GM21390 (cell line): ENCODE data around the gene TRIM66.

ENCODE experiments used
- ATAC-seq: cut with Tn5 transposase; IDR thresholded peaks from one replicate; pipeline ENCODE4 v1.9.1; 2021; ENCODE audit not compliant: unreplicated experiment

Gene TRIM66

GRCh38 chr11:8577791-8578581 lies 104.5 kb downstream of the TRIM66 start:
- ATAC-seq = no peak

- ATAC-seq = no peak
Measured at GRCh38 chr11:8574798-8575197, 107.7 kb downstream of the TRIM66 start.

- no peak for ATAC-seq
Measured at GRCh38 chr11:8573777-8574176, 108.7 kb downstream of the TRIM66 start.

GRCh38 chr11:8567602-8568198 lies 114.8 kb downstream of the TRIM66 start:
- peak; percentile 62 for ATAC-seq

GRCh38 chr11:8566613-8567210 lies 115.8 kb downstream of the TRIM66 start:
- ATAC-seq = no peak

GRCh38 chr11:8564526-8564925 lies 117.9 kb downstream of the TRIM66 start:
- no peak for ATAC-seq
